ENCODE measurements around the gene BICRA.
"Not testable (repeated sequence)": the region's sequence is repeated elsewhere in the genome, so short reads cannot be mapped to it uniquely, and the experiment has no call there.

Gene BICRA

DNA sequence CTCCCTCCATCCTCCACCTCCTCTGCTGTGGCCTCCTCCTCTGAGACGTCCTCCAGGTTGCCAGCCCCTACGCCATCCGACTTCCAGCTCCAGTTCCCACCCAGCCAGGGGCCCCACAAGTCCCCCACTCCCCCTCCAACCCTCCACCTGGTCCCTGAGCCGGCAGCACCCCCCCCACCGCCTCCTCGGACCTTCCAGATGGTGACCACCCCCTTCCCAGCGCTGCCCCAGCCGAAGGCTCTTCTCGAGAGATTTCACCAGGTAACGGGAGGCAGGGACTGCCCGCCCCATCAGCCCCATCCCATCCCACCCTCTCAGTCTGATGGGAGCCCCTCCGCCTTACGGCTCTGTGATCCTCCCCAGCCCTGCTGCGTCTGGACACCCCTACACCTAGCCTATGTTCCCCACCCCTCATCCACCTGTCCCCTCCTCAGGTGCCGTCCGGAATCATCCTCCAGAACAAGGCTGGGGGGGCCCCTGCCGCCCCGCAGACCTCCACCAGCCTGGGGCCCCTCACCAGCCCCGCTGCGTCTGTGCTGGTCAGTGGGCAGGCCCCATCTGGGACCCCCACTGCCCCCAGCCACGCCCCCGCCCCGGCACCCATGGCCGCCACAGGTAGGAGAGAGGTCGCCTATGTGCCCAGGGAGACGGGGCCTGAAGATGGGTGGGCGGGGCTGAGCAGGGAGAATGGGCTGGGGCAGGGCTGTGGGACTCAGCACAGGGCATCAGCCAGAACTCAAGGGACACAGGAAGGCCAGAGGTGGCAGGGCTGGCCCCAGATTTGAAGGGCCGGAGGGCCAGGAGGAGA lies 85.7 kb downstream of the BICRA start:
- DNase-seq (ENCODE audit: low read depth): no peak

DNA sequence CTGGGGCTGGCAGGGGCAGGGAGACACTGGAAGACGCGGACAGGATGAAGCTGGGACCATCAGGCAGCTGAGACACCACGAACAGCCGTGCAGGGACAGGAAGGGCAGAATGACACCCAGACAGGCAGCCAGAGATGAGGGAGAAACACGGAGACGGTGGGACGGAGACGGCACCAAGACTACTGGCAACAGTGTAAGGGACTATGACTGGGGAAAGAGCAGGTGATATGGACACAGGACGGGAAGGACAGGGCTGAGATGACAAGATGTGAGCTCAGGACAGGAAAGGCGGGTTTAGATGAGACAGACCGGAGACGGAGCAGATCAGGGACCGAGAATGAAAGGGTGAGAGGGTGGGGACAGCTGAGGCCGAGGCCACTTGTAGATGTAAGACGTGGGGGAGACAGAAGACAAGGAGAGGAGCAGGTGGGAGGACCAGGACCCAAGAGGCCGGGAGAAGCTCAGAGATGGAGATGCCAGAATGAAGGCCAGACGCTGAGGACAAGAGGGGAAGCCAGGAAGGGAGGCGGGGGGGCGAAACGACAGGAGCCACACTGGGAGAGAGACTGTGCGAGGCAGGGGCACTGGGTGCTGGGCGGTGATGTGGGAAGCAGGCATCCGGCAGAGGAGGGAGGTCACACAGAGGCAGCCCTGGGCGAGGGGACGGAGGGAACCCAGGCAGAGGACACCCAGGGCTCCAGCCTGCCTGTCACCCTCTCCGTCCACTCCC lies 86.8 kb downstream of the BICRA start:
- no peak for DNase-seq (ENCODE audit: low read depth)

- DNase-seq (ENCODE audit: low read depth): no peak
These were observed 87.7 kb downstream of the BICRA start for GRCh38 chr19:47696635-47697034.

DNA sequence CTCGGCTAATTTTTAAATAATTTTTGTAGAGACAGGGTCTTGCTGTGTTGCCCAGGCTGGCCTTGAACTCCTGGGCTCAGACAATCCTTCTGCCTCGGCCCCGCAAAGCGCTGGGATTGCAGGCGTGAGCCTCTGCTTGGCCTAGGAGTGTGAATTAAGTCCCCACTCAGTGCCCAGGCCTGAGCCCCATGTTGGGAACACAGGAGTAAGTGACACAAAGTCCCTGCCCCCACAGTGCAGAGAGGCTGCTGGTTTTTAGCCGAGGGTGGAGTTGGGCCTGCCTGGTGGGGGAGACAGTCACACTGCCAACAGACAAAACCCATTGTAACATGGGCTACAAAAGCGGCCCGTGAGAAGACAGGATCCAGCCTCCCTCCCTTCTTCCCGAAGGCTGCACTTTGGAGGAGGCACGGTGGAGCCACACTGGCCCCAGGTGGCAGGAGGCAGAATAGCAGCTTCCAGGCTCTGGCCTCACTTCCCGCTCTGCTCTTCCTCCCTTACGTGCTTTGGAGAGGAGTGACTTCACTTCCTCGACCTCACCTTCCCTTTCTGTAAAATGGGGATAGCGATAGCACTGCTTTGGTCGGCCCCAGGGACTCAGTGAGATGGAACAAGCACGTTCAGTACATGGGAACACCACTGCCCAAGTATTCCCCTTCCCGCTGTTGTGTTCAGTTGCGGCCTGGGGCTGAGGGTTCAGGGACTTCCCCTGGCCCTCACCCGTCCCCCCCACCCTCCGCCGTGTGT lies 89.1 kb downstream of the BICRA start:
- peak; percentile 16 for DNase-seq (ENCODE audit: low read depth)

- DNase-seq (ENCODE audit: low read depth): no peak
These were observed 89.9 kb downstream of the BICRA start for GRCh38 chr19:47698631-47699359.

- DNase-seq (ENCODE audit: low read depth): peak; percentile 13
These were observed 90.5 kb downstream of the BICRA start for GRCh38 chr19:47699360-47699917.

DNA sequence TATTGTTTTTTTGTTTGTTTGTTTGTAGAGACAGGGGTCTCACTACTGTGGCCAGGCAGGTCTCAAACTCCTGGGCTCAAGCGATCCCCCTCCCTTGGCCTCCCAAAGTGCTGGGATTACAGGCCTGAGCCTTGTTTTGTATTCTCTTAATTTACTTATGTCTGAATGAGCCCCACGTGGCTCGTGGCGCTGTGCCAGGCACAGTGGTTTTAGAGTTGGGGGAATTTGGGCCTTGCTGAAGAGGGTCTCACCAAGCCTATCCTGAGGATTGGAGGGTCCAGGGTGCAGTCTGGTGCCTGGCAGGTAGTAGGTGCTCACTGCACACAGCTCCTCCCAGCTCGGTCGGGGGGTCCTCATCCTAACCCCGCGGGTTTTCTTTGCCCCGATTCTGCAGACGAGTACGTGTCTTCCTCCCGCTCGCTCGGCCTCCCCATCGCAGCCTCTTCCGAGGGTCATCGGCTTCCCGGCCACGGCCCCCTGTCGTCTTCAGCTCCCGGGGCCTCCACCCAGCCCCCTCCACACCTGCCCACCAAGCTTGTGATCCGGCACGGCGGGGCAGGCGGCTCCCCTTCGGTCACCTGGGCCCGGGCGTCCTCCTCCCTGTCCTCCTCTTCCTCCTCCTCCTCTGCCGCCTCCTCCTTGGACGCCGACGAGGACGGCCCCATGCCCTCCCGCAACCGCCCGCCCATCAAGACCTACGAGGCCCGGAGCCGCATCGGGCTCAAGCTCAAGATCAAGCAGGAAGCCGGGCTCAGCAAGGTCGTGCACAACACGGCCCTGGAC lies 92.2 kb downstream of the BICRA start:
- no peak for DNase-seq (ENCODE audit: low read depth)

GRCh38 chr19:47701717-47702552 lies 93.0 kb downstream of the BICRA start:
- no peak for DNase-seq (ENCODE audit: low read depth)

DNA sequence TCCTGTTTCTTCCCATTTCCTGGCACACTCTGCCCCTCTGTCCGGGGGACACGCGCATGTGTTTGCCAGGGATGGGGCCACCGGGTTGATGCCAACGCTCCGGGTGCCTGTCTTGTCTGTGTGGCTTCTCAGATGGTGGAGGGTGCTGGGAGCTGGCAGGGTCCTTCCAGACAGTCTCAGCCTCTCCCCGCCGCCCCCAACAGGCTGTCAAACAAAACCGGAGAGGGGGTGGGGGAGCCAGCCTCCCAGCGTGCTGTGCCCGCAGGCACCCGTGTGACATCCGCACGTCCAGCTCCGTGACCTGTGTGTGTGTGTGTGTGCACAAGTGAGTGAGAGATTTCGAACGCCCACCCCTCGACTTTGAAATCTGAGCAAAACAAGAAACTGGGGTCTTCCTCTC lies 93.7 kb downstream of the BICRA start:
- DNase-seq (ENCODE audit: low read depth): no peak

- DNase-seq (ENCODE audit: low read depth): no peak
These were observed 94.4 kb downstream of the BICRA start for GRCh38 chr19:47703301-47703700.

DNA sequence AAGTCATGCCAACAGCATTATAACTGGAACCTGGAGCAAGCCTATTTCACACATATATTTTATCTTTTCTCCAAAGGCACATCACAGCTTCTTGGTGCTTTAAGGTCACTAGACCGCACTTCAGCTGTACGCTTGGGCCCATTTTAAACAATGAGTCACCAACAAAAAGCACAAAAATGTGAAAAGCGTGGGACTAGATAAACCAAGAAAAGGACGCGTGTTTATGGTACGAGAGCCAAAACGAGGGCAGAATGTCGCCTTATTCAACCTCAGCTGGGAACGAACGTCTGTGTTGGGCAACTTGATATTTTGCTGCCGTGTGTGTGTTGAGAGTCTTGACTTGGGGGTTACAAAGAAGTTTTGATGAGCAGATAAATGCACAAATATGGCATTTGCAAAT lies 95.1 kb downstream of the BICRA start:
- DNase-seq (ENCODE audit: low read depth): no peak

DNA sequence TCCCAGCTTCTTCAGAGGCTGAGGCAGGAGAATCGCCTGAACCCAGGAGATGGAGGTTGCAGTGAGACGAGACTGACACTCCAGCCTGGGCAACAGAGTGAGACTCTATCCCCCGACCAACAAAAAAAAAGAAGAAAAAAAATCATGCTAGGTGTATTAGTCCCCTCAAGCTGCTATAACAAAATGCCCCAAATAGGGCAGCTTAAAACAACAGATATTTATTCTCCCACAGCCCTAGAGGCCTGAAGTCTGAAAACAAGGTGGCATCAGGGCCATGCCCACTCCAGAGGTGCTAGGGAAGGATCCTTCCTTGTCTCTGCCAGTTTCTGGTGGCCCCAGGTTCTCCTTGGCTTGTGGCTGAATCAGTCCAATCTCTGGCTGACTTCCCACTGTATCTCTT lies 95.7 kb downstream of the BICRA start:
- DNase-seq (ENCODE audit: low read depth): no peak

DNA sequence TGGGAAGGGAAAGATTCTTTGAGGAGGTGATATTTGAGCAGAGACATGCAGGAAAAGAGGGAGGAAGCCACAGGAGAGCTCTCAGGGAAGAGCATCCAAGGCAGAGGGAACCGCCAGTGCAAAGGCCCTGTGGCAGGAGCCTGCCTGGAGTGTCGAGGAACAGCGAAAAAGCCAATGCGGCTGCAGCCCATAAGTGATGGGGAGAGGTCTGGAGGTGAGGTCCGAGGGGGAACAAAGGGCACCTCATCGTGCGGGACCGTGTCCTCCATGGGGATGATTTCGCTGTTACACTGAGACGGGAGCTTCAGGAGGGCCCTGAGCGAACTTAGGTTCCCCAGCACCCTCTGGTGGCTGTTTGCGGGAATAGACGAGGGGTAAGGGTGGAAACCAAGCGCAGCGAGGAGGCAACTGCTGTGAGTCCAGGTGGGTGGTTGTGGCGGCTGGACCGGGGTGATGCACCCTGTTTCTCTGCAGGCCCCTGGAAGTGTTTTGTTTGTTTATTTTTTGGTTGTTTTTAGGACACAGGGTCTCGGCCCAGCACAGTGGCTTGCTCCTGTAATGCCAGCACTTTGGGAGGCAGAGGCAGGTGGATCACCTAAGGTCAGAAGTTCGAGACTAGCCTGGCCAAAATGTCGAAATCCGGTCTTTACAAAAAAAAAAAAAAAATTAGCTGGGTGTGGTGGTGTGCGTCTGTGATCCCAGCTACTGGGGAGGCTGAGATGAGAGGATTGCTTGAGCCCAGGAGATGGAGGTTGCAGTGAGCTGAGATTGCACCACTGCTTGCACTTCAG lies 98.4 kb downstream of the BICRA start:
- peak; percentile 50 for DNase-seq (ENCODE audit: low read depth)

DNA sequence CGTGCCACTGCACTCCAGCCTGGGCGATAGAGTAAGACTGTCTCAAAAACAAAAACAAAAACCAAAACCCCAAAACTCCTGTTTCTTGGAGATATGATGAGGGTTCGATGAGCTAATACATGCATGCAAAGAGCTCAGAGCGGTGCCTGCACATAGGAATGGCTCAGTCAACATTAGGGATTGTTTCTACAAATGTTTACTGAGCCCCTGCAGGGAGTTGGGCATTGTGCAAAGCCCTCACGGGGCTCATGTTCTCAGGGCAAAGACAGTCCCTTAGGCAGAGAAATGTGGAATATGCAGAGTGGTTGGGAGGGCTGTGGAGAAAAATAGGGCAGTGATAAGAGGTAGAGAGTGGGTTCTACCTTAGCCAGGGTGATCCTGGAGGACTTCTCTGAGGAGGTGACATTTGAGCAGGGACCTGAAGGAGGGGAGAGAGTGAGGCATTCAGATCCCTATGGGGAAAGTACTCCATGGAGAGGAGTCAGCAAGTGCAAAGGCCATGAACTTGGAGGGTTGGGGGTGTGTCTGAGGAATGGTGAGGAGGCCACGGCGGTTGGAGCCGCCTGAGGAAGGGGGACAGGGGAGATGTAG lies 102.8 kb downstream of the BICRA start:
- DNase-seq (ENCODE audit: low read depth): no peak

- DNase-seq (ENCODE audit: low read depth): peak; percentile 19
These were observed 104.4 kb downstream of the BICRA start, which contains the start of gene EHD2 for GRCh38 chr19:47713046-47714021. Gene EHD2, plus strand, starts transcription at chr19:47713422. Its CDS starts 3,191 bp downstream, at chr19:47716613.

DNA sequence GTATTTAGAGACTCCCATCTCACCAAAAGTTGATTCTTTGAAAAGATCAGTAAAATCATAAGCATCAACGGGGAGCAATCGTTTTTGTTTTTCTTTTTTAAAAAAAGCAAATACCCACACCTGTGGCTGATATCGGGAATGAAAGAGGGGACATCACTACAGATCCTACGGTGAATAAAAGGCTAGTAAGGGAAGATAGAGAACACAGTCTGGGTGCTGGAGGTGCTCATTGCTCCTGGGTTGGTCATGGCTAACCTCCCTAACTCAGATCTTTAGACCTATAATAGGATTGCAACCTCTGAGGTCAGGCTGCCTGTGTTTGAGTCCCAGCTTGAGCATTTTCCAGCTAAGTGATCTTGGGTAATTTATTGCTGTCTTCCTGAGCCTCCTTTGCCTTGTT lies 105.4 kb downstream of the BICRA start:
- no peak for DNase-seq (ENCODE audit: low read depth)

- DNase-seq (ENCODE audit: low read depth): not testable (repeated sequence)
These were observed 105.9 kb downstream of the BICRA start for GRCh38 chr19:47714855-47715254.
